Measurements from ENCODE around the gene NXN. TPM values are rescaled to one million over a fixed set of nuclear protein-coding genes. Genes with fewer than 3 reads are reported as not detected.
A peak's percentile ranks its signal among the peaks of the same experiment; 100 is the strongest.
"Not testable (repeated sequence)": the region's sequence is repeated elsewhere in the genome, so short reads cannot be mapped to it uniquely, and the experiment has no call there.

The NXN gene
- total RNA-seq, 1 donor from 2014 or later: 76.4 TPM

DNA sequence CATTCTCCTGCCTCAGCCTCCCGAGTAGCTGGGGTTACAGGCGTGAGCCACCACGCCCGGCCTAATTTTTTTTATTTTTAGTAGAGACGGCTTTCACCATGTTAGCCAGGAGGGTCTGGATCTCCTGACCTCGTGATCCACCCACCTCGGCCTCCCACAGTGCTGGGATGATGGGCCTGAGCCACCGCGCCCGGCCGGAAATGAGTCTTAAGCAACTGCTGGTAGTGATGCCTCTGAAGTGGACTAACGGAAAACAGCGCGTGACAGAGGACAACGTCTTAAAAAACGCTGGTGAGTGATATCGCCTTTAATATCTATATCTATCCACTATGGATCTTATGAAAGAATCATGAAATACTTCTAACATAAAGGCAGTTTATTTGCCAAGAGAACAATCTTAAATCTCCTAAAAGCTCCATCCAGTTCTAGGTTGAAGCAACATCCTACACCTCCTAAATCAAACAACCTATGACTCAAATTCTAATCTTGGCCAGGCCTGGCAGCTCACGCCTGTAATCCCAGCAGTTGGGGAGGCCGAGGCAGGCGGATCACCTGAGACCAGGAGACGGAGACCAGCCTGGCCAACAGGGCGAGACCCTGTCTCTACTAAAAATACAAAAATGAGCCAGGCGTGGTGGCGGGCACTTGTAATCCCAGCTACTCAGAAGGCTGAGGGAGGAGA lies 69.8 kb downstream of the NXN start:
- Mint-ChIP-seq H3K4me3 (no peak overlapping the region), H3K4me1 (peaks cover 40% of the 10 kb centered on the region), H3K36me3 (ENCODE audit: low read depth) (peaks cover 6% of the 10 kb centered on the region), H3K9me3 (no peaks in the 10 kb centered on the region), H3K27ac (ENCODE audit: unreplicated experiment) (peak overlapping the region; percentile 57), H3K27me3 (ENCODE audit: low read depth) (no peaks in the 10 kb centered on the region)
- DNase-seq (ENCODE audit: low read depth, low spot score): no peak
- TF ChIP-seq, protein P1, sequence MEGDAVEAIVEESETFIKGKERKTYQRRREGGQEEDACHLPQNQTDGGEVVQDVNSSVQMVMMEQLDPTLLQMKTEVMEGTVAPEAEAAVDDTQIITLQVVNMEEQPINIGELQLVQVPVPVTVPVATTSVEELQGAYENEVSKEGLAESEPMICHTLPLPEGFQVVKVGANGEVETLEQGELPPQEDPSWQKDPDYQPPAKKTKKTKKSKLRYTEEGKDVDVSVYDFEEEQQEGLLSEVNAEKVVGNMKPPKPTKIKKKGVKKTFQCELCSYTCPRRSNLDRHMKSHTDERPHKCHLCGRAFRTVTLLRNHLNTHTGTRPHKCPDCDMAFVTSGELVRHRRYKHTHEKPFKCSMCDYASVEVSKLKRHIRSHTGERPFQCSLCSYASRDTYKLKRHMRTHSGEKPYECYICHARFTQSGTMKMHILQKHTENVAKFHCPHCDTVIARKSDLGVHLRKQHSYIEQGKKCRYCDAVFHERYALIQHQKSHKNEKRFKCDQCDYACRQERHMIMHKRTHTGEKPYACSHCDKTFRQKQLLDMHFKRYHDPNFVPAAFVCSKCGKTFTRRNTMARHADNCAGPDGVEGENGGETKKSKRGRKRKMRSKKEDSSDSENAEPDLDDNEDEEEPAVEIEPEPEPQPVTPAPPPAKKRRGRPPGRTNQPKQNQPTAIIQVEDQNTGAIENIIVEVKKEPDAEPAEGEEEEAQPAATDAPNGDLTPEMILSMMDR (conservative IDR thresholded peaks at IDR 0.05): no peak

DNA sequence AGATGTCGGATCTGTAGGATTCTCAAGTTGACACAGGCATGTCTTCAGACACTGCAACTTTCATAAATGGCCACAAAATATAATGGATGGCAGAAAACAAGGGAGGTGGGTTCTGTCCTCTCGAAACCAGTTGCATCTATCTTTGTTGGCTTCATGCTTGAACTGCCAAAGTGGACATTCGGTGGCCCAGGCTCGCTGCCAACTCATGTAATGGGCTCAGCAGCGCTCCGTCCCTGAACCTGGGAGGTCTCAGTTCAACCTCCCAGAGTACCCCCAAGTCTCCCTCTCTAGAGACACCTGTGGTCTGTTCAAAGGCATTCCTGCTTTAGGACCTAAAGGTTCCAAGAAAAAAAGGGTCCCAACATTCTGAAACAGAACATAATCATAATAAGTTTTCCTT lies 71.9 kb downstream of the NXN start:
- no peak for DNase-seq (ENCODE audit: low read depth, low spot score)
- no peak overlapping the region for H3K4me3 Mint-ChIP-seq
- H3K27me3 Mint-ChIP-seq (ENCODE audit: low read depth): no peaks in the 10 kb centered on the region
- TF ChIP-seq, protein P1 (conservative IDR thresholded peaks at IDR 0.05): no peak
- H3K27ac Mint-ChIP-seq (ENCODE audit: unreplicated experiment): no peak overlapping the region
- H3K4me1 Mint-ChIP-seq: peaks cover 29% of the 10 kb centered on the region
- no peaks in the 10 kb centered on the region for H3K9me3 Mint-ChIP-seq
- H3K36me3 Mint-ChIP-seq (ENCODE audit: low read depth): no peaks in the 10 kb centered on the region

DNA sequence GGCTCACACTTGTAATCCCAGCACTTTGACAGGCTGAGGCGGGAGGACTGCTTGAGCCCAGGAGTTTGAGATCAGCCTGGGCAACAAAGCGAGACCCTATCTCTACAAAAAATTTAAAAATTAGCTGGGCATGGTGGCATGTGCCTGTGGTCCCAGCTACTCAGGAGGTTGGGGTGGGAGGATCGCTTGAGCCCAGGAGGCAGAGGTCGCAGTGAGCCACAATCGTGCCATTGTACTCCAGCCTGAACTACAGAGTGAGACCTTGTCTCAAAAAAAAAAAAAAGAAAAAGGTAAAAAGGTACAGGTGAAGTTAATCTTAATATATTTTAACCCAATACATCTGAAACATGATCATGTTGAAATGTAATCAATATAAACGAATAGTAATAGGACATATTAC lies 73.9 kb downstream of the NXN start:
- not testable (repeated sequence) for DNase-seq (ENCODE audit: low read depth, low spot score); H3K27me3 Mint-ChIP-seq (ENCODE audit: low read depth); H3K36me3 Mint-ChIP-seq (ENCODE audit: low read depth); H3K4me3 Mint-ChIP-seq; H3K9me3 Mint-ChIP-seq; H3K27ac Mint-ChIP-seq (ENCODE audit: unreplicated experiment)
- peaks cover 32% of the 10 kb centered on the region for H3K4me1 Mint-ChIP-seq

DNA sequence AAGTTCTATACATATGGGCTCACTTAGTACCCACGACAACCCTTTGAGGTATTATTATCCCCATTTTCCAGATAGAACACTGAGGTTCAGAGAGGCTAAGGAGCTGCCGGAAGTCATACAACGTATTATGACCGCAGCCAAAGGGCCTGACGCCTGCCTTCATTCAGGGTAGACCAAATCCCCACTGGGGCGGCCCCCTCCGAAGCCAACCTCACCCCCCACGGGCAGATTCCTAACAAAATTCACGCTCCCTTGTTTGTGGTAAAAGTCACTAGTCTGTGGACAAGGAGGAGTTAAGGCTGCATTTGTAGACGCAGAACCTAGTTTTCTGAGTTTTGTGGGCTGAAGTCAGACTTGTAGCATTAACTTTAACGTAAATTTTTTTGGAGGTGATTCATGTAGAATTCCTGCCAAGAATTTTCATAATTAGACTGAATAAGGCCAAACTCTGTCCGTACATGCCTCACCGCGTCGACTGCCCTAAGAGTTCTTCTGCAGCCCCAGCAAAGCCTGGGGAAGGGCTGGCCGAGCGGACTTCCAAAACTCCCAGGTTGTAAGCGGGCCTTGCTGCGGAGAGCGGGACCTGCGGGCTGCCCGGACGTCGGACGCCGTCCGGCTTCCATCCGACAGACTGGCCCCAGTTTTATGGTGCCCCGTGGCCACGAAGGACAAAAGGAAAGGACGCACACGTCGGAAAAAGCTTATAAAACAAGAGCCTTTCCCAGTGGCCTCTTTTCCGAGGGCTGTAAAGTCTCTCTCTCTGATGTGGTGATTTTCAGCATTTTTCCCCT lies 75.7 kb downstream of the NXN start:
- TF ChIP-seq, protein P1 (conservative IDR thresholded peaks at IDR 0.05): no peak
- Mint-ChIP-seq H3K27ac (ENCODE audit: unreplicated experiment) (peak overlapping the region; percentile 68), H3K36me3 (ENCODE audit: low read depth) (no peaks in the 10 kb centered on the region), H3K27me3 (ENCODE audit: low read depth) (no peaks in the 10 kb centered on the region), H3K4me3 (no peak overlapping the region), H3K4me1 (peaks cover 31% of the 10 kb centered on the region), H3K9me3 (no peaks in the 10 kb centered on the region)
- DNase-seq (ENCODE audit: low read depth, low spot score): no peak

DNA sequence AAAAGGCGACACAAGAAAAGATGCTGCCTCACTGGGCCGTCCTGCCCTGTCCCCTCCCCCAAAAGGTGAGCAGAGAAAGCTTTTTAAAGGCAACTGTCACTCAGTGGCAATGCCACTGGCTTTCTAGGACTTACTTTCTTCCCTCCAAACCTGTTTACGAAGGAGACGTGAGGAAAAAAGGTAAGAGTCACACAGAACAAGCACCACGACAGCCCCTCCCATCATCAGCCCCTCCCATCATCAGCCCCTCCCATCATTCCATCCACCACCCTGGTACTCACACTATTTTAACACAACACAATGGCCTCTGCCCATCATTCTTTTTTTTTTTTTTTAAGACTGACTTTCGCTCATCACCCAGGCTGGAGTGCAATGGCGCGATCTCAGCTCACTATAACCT lies 77.1 kb downstream of the NXN start:
- TF ChIP-seq, protein P1 (conservative IDR thresholded peaks at IDR 0.05): no peak
- DNase-seq (ENCODE audit: low read depth, low spot score): no peak
- H3K4me1 Mint-ChIP-seq: peaks cover 39% of the 10 kb centered on the region
- H3K9me3 Mint-ChIP-seq: no peaks in the 10 kb centered on the region
- H3K27me3 Mint-ChIP-seq (ENCODE audit: low read depth): no peaks in the 10 kb centered on the region
- H3K27ac Mint-ChIP-seq (ENCODE audit: unreplicated experiment): no peak overlapping the region
- H3K4me3 Mint-ChIP-seq: no peak overlapping the region
- no peaks in the 10 kb centered on the region for H3K36me3 Mint-ChIP-seq (ENCODE audit: low read depth)

DNA sequence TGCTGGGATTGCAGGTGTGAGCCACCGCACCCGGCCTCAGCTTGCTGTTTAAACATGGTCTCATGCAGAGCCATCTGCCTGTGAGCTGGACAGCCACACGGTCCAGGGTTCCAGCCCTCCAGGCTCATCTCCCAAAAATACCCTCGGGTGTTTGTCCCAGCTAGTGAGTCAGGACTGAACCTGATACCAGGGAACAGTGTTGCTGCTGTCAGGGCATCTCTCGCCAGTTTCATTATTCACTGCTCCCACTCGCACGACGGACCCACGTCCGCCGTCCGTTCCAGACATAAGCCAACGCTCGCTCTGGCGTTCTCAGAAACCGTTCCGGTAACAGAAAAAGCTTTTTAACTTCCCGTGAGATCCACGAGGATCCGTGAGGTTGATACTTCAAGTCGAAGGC lies 77.6 kb downstream of the NXN start:
- Mint-ChIP-seq H3K4me3 (no peak overlapping the region), H3K36me3 (ENCODE audit: low read depth) (no peaks in the 10 kb centered on the region), H3K9me3 (no peaks in the 10 kb centered on the region), H3K4me1 (peaks cover 44% of the 10 kb centered on the region), H3K27ac (ENCODE audit: unreplicated experiment) (no peak overlapping the region), H3K27me3 (ENCODE audit: low read depth) (no peaks in the 10 kb centered on the region)
- no peak for DNase-seq (ENCODE audit: low read depth, low spot score)
- TF ChIP-seq, protein P1 (conservative IDR thresholded peaks at IDR 0.05): no peak

Measured in neural crest cell (in vitro differentiated cells).